ENCODE measurements around the gene MN1. TPM values are rescaled to one million over a fixed set of nuclear protein-coding genes. Genes with fewer than 3 reads are reported as not detected.

The MN1 gene
- total and polyA plus RNA-seq, 12 donors = 0.64 to 2.7 (median 1.1) TPM

GRCh38 chr22:27836181-27836580 is 34.6 kb upstream of the MN1 start:
- 82 to 95% (median 88%) methylated on average over 9 to 10 of the region's 10 CpGs for WGBS, 4 donors
- no peaks in the 10 kb centered on the region for H3K27me3 ChIP-seq
- intact Hi-C loops (cut with DNase I) = no loop called here
- H3K27ac ChIP-seq = no peak overlapping the region
- TF ChIP-seq CTCF (IDR thresholded peaks at IDR 0.05) (no peak), POLR2A (IDR thresholded peaks at IDR 0.05) (no peak)
- no peaks in the 10 kb centered on the region for H3K36me3 ChIP-seq (replicated peaks in 1 of 2)
- H3K9me3 ChIP-seq (replicated peaks in 1 of 3) = no peaks in the 10 kb centered on the region
- H3K4me1 ChIP-seq (replicated peaks in 1 of 2) = no peaks in the 10 kb centered on the region
- H3K4me3 ChIP-seq = no peak overlapping the region
- DNase-seq = no peak

DNA sequence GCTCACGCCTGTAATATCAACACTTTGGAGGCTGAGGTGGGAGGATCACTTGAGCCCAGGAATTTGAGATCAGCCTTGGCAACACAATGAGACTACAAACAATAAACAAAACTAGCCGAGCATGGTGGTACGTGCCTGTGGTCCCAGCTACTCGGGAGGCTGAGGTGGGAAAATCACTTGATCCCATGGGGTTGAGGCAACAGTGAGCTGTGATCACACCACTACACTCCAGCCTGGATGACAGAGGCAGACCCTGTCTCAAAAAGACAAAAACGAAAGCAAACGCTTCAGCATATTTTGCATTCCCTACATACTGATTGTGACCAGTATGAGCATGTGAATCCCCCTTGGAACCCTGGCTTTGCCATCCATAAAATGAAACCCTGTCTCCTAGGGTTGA is 33.9 kb upstream of the MN1 start:
- WGBS, 4 donors = 83 to 97% (median 87%) methylated on average over 6 of the region's 6 CpGs
- intact Hi-C loops (cut with DNase I) = no loop called here
- Histone ChIP-seq H3K27ac (no peak overlapping the region), H3K4me3 (no peak overlapping the region), H3K27me3 (no peaks in the 10 kb centered on the region), H3K4me1 (replicated peaks in 1 of 2) (no peaks in the 10 kb centered on the region), H3K9me3 (replicated peaks in 1 of 3) (no peaks in the 10 kb centered on the region), H3K36me3 (replicated peaks in 1 of 2) (no peaks in the 10 kb centered on the region)
- TF ChIP-seq CTCF (IDR thresholded peaks at IDR 0.05) (no peak), POLR2A (IDR thresholded peaks at IDR 0.05) (no peak)
- no peak for DNase-seq

DNA sequence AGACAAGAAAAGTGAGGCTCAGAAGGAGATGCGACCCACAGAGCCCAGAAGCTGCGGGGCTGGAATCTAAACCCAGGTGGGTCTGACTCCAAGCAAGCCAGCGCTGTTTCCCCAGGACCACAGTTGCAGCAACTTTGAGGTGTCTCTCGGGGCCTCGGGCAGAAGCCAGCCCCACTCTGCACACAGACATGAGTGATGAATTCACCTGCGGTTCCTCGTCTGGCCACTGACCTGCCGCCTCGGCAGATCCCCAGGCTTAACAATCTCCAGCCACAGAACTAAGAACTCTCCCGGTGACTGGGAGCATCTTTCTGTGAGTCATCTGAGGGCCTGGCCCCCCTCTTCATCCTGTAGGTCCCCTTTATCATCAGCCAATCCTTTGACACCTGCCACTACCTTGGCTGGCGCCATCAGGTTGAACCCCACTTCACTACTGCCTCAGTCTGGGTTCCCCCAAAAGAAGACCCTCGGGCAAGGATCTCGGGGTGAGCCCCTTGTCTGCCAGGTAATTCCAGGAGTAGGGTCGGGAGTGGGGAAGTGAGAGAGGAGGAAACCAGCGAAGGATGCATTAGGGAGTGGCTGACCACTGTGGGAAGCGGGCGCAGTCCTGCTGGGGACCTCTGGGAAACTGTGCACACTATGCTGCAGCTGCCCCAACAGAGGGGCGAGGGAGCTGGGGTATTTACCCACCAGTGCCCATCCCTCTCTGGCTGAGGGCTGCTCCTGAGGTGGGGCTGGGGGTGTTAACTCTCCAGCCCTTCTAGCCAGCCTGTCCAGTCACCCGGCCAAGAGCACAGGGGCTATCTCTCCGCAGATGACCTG is 33.0 kb upstream of the MN1 start:
- Histone ChIP-seq H3K9me3 (replicated peaks in 1 of 3) (no peaks in the 10 kb centered on the region), H3K27me3 (no peaks in the 10 kb centered on the region), H3K4me1 (replicated peaks in 1 of 2) (no peaks in the 10 kb centered on the region), H3K27ac (no peak overlapping the region), H3K4me3 (no peak overlapping the region), H3K36me3 (replicated peaks in 1 of 2) (no peaks in the 10 kb centered on the region)
- WGBS, 4 donors = 91 to 94% (median 92%) methylated on average over 9 to 20 of the region's 20 CpGs
- intact Hi-C loops (cut with DNase I) = no loop called here
- DNase-seq = no peak
- TF ChIP-seq POLR2A (IDR thresholded peaks at IDR 0.05) (no peak), CTCF (IDR thresholded peaks at IDR 0.05) (no peak)

DNA sequence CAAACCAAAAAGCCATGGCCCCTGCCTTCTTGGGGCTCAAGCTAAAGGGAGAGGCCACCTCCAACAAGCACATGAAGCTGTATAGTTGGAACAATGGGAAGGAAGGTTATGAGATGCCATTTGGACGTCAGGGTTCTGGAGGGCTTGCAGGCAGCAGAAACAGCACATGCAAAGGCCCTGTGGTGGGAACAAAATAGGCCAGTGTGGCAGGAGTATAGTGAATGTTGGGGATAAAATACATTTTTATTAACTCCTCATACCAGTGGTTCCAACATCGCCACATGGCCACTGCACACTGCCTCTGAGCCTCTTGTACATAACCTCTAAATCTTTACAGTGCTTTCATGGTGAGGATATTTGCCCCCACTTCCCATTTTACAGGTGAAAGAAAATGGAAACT is 32.2 kb upstream of the MN1 start:
- Histone ChIP-seq H3K9me3 (replicated peaks in 1 of 3) (no peaks in the 10 kb centered on the region), H3K27ac (no peak overlapping the region), H3K27me3 (no peaks in the 10 kb centered on the region), H3K4me3 (no peak overlapping the region), H3K4me1 (replicated peaks in 1 of 2) (no peaks in the 10 kb centered on the region), H3K36me3 (replicated peaks in 1 of 2) (no peaks in the 10 kb centered on the region)
- WGBS, 4 donors = 82 to 94% (median 92%) methylated on average over 2 of the region's 2 CpGs
- DNase-seq = no peak
- no peak for TF ChIP-seq POLR2A (IDR thresholded peaks at IDR 0.05)
- intact Hi-C loops (cut with DNase I) = no loop called here

DNA sequence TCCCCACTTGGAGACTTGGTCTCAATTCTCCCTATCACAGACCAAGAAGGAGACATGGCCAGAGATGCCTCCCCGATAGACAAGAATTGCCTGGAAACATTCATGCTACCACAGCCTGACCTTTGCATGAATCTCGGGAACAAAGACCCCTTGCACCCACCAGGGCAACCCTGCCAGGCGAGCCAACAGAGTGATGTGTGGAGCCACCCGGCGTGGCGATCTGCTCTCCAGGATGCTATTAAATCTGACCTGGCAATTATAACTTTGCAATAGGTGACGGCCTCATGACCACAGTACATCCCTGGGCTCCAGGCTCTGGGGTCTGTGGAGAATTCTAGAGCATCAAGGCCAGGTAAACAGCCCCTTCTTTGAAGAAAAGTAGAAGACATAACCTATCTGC is 31.1 kb upstream of the MN1 start:
- Histone ChIP-seq H3K4me3 (no peak overlapping the region), H3K4me1 (replicated peaks in 1 of 2) (no peaks in the 10 kb centered on the region), H3K36me3 (replicated peaks in 1 of 2) (no peaks in the 10 kb centered on the region), H3K27me3 (no peaks in the 10 kb centered on the region), H3K27ac (no peak overlapping the region), H3K9me3 (replicated peaks in 1 of 3) (no peaks in the 10 kb centered on the region)
- WGBS, 4 donors = 77 to 95% (median 91%) methylated on average over 6 to 7 of the region's 7 CpGs
- intact Hi-C loops (cut with DNase I) = no loop called here
- TF ChIP-seq CTCF (IDR thresholded peaks at IDR 0.05) (no peak), POLR2A (IDR thresholded peaks at IDR 0.05) (no peak)
- no peak for DNase-seq

Measured in adrenal gland (tissue), 12 donors.